T47D (cell line): ENCODE results near the gene CRY2.

Experiments used
- DNase-seq, 2 experiments: peaks; one replicate each; pipeline versions ENCODE4 v3.0.0 to v3.0.0-alpha.2; 2011 to 2012; ENCODE audit warnings: low read depth in 1 of 2, low spot score in 1 of 2
- JUND ChIP-seq: IDR thresholded peaks from 2 replicates; pipeline ENCODE4 v1.6.1; 2012; ENCODE audit warnings: low read depth
- in situ Hi-C: cut with HindIII; loops from 2 replicates; pipeline ENCODE4 v1.10.0; 2016; ENCODE audit warnings: low sequenced_read_pairs, low pct_unique_long_range_greater_than_20kb

The CRY2 gene

GRCh38 chr11:45879803-45880686, 32.8 kb downstream of the CRY2 start:
- no peak for TF ChIP-seq JUND
- no peak for DNase-seq
- in situ Hi-C loops: no loop called here

GRCh38 chr11:45880772-45881570, 33.7 kb downstream of the CRY2 start:
- DNase-seq: no peak
- in situ Hi-C loops: no loop called here
- TF ChIP-seq JUND: no peak

- no peak for TF ChIP-seq JUND
- in situ Hi-C loops: no loop called here
- DNase-seq: no peak
Observed at GRCh38 chr11:45881708-45882368, 34.6 kb downstream of the CRY2 start.

GRCh38 chr11:45884596-45885185, 37.4 kb downstream of the CRY2 start:
- TF ChIP-seq JUND: no peak
- in situ Hi-C loops: no loop called here
- DNase-seq: no peak

- in situ Hi-C loops: no loop called here
- no peak for TF ChIP-seq JUND
- DNase-seq: peak; percentile 76 to 85
Observed at GRCh38 chr11:45885274-45885920, 38.1 kb downstream of the CRY2 start, which contains the start of gene MAPK8IP1. Gene MAPK8IP1 (plus strand): TSS chr11:45885651. CDS start chr11:45885821, 170 bp downstream.

- DNase-seq: no peak
- TF ChIP-seq JUND: no peak
- in situ Hi-C loops: no loop called here
Observed at GRCh38 chr11:45885921-45886721, 38.8 kb downstream of the CRY2 start.

- in situ Hi-C loops: no loop called here
- no peak for DNase-seq
- TF ChIP-seq JUND: no peak
Observed at GRCh38 chr11:45886816-45887520, 39.7 kb downstream of the CRY2 start.

- TF ChIP-seq JUND: no peak
- in situ Hi-C loops: no loop called here
- no peak for DNase-seq
Observed at GRCh38 chr11:45887587-45887986, 40.3 kb downstream of the CRY2 start.

- no peak for TF ChIP-seq JUND
- in situ Hi-C loops: no loop called here
- no peak for DNase-seq
Observed at GRCh38 chr11:45889555-45889954, 42.3 kb downstream of the CRY2 start.

- no peak for DNase-seq
- no peak for TF ChIP-seq JUND
- in situ Hi-C loops: no loop called here
Observed at GRCh38 chr11:45889966-45890365, 42.7 kb downstream of the CRY2 start.

GRCh38 chr11:45890886-45891550, 43.7 kb downstream of the CRY2 start:
- no peak for TF ChIP-seq JUND
- no peak for DNase-seq

More at GRCh38 chr11:45890886-45891550, 43.7 kb downstream of the CRY2 start:
- in situ Hi-C loops: no loop called here
